Measurements from ENCODE around the gene SMAD9. TPM values are rescaled to one million over a fixed set of nuclear protein-coding genes. Genes with fewer than 3 reads are reported as not detected.

The SMAD9 gene
- total RNA-seq, 1 experiment from 2014 or later, result 0.87 TPM

- H3K27me3 ChIP-seq (ENCODE audit: low read length), result no peaks in the 10 kb centered on the region
- no peaks in the 10 kb centered on the region for H3K36me3 ChIP-seq (ENCODE audit: low read depth, low read length)
- H3K4me2 ChIP-seq (ENCODE audit: low read length), result no peak overlapping the region
- no peaks in the 10 kb centered on the region for H3K79me2 ChIP-seq (ENCODE audit: low read length)
- no TSS peak for BruUV-seq (replicated peaks)
- H3K9me3 ChIP-seq (ENCODE audit: low read length), result no peaks in the 10 kb centered on the region
- no peak overlapping the region for H2AFZ ChIP-seq (ENCODE audit: low read length)
- H4K20me1 ChIP-seq (ENCODE audit: low read length), result no peaks in the 10 kb centered on the region
- POLR2A ChIA-PET (ENCODE audit: unreplicated experiment), result no interaction called here
- no peak overlapping the region for H3K27ac ChIP-seq (ENCODE audit: low read length)
- CTCF ChIA-PET, result no interaction called here
- no peak overlapping the region for H3K4me3 ChIP-seq (ENCODE audit: low read length)
- TF ChIP-seq EZH2phosphoT487 (IDR thresholded peaks at IDR 0.05; ENCODE audit: borderline replicate concordance, low read length), result no peak
- H3K9me2 ChIP-seq (replicated peaks; ENCODE audit: low read length), result no peaks in the 10 kb centered on the region
- H3F3A ChIP-seq (ENCODE audit: low read length, unreplicated experiment), result peaks cover under 1% of the 10 kb centered on the region
- ATAC-seq (no peak), DNase-seq (no peak)
- no peak overlapping the region for H3K9ac ChIP-seq (ENCODE audit: low read length)
- intact Hi-C loops (cut with micrococcal nuclease), result no loop called here
- peaks cover 3% of the 10 kb centered on the region; the same call in 1 of the 2 replicates for H3K4me1 ChIP-seq (ENCODE audit: insufficient read depth, low read length)
Measured at GRCh38 chr13:36875961-36876360, 44.1 kb downstream of the SMAD9 start.

GRCh38 chr13:36875431-36875830 lies 44.6 kb downstream of the SMAD9 start:
- Histone ChIP-seq H2AFZ (ENCODE audit: low read length) (no peak overlapping the region), H3K27me3 (ENCODE audit: low read length) (no peaks in the 10 kb centered on the region), H3K4me3 (ENCODE audit: low read length) (no peak overlapping the region), H3K36me3 (ENCODE audit: low read depth, low read length) (no peaks in the 10 kb centered on the region), H3K4me2 (ENCODE audit: low read length) (no peak overlapping the region), H3K9me2 (replicated peaks; ENCODE audit: low read length) (no peaks in the 10 kb centered on the region), H3K9ac (ENCODE audit: low read length) (no peak overlapping the region), H3K4me1 (ENCODE audit: insufficient read depth, low read length) (peaks cover 8% of the 10 kb centered on the region), H3K79me2 (ENCODE audit: low read length) (no peaks in the 10 kb centered on the region), H3F3A (ENCODE audit: low read length, unreplicated experiment) (peaks cover 5% of the 10 kb centered on the region), H4K20me1 (ENCODE audit: low read length) (no peaks in the 10 kb centered on the region), H3K27ac (ENCODE audit: low read length) (no peak overlapping the region), H3K9me3 (ENCODE audit: low read length) (no peaks in the 10 kb centered on the region)
- intact Hi-C loops (cut with micrococcal nuclease), result no loop called here
- TF ChIP-seq EZH2phosphoT487 (IDR thresholded peaks at IDR 0.05; ENCODE audit: borderline replicate concordance, low read length), result no peak
- no peak for ATAC-seq
- ChIA-PET CTCF (no interaction called here), POLR2A (ENCODE audit: unreplicated experiment) (no interaction called here)
- no peak for DNase-seq
- BruUV-seq (replicated peaks), result no TSS peak

GRCh38 chr13:36872621-36873020 lies 47.4 kb downstream of the SMAD9 start:
- Histone ChIP-seq H3K79me2 (ENCODE audit: low read length) (no peaks in the 10 kb centered on the region), H3K27ac (ENCODE audit: low read length) (no peak overlapping the region), H3K36me3 (ENCODE audit: low read depth, low read length) (no peaks in the 10 kb centered on the region), H3K9me3 (ENCODE audit: low read length) (no peaks in the 10 kb centered on the region), H3K4me3 (ENCODE audit: low read length) (no peak overlapping the region), H3F3A (ENCODE audit: low read length, unreplicated experiment) (peaks cover 5% of the 10 kb centered on the region), H4K20me1 (ENCODE audit: low read length) (no peaks in the 10 kb centered on the region), H3K4me1 (ENCODE audit: insufficient read depth, low read length) (peaks cover 16% of the 10 kb centered on the region), H3K9ac (ENCODE audit: low read length) (no peak overlapping the region), H2AFZ (ENCODE audit: low read length) (no peak overlapping the region), H3K9me2 (replicated peaks; ENCODE audit: low read length) (no peaks in the 10 kb centered on the region), H3K4me2 (ENCODE audit: low read length) (no peak overlapping the region), H3K27me3 (ENCODE audit: low read length) (no peaks in the 10 kb centered on the region)
- ATAC-seq (no peak), DNase-seq (no peak)
- ChIA-PET POLR2A (ENCODE audit: unreplicated experiment) (interaction anchor here (0.5 kb wide), 1 partner anchor 80 kb away, joined by 3 read pairs; no protein-coding TSS in a partner anchor), CTCF (no interaction called here)
- intact Hi-C loops (cut with micrococcal nuclease), result no loop called here
- BruUV-seq (replicated peaks), result no TSS peak
- TF ChIP-seq EZH2phosphoT487 (IDR thresholded peaks at IDR 0.05; ENCODE audit: borderline replicate concordance, low read length) (no peak), CTCF (conservative IDR thresholded peaks at IDR 0.05; ENCODE audit: low read depth, low read length) (no peak), EZH2 (IDR thresholded peaks at IDR 0.05; ENCODE audit: low read length, unreplicated experiment) (no peak)
